ENCODE measurements around the gene CAMTA1.
"Not testable (repeated sequence)": the region's sequence is repeated elsewhere in the genome, so short reads cannot be mapped to it uniquely, and the experiment has no call there.

The CAMTA1 gene

DNA sequence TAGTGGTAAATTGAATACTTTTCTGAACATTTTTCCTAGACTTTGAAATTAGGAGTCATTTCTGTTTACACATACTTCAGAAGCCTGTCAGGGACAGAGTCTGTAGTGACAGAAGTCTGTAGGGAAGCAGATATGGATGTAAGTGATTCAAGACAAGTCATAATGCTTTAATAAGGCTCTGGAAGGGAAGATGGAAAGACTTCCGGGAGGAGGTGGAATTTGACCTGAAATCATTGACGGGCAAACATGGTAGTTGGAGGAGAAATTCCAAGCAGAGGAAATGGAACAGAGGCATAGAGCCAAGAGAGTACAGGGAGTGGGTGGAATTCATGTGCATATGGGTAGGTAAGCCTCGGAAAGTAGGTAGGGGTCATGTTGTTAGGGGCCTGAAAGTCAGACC, 22.5 kb downstream of the CAMTA1 start:
- H3K27ac ChIP-seq: no peak overlapping the region
- no peak for DNase-seq (ENCODE audit: low read depth, low spot score)

DNA sequence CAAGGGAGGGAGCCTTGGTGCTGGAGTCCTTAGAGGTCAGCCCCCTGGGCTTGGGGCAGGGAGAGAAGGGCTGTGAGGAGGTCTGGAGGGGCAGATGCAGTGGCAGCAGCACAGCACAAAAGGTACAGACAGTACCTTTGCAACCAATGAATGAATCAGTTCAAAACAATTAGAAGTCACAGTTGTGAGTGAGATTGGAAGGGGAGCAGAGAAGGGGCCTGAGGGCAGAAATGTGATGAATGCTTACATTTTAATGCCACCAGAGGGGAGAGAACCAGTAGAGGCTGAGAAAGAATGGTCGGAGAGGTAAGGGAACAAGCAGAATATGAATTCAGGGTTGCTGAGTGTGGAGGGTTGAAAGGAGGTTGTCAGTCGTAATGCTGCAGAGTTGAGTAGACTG, 24.2 kb downstream of the CAMTA1 start:
- H3K27ac ChIP-seq: no peak overlapping the region
- no peak for DNase-seq (ENCODE audit: low read depth, low spot score)

DNA sequence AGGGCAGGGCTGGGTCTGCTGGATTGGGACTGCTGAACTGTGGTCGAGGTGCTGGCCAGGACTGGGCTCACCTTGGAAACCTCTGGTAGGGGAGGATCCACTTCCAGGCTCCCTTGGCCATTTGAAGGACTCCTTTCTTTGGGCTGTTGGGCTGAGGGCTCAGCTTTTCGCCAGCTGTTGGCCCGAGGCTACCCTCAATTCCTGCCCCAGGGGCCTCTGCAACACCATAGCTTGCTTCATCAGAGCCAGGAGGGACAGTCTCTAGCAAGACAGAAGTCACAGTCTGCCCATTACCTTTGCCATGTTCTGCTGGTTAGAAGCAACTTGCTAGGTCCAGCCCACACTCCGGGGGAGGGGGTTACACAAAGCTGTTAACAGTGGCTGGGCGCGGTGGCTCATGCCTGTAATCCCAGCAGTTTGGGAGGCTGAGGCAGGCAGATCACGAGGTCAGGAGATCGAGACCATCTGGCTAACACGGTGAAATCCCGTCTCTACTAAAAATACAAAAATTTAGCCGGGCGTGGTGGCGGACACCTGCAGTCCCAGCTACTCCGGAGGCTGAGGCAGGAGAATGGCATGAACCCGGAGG, 25.0 kb downstream of the CAMTA1 start:
- DNase-seq (ENCODE audit: low read depth, low spot score); H3K27ac ChIP-seq: not testable (repeated sequence)

DNA sequence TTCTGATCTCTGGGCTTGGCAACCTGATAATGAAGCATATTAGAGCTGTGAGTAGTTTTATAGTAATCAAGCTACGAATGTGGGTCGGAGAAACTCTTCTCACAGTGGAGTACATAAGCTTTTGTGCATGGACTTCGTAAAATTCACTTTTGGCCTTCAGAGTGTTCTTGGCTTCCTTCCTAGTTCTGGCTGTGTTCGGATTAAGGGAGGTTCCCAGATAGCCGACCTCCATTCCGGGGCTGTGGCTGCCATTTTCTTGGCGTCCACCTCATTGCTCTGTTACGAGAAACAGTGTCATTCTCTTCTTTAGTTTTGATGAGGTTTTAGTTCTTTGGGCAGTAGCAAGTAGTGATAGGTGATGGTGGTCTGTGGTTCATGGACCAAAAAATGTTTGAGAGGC, 26.3 kb downstream of the CAMTA1 start:
- H3K27ac ChIP-seq: no peak overlapping the region
- no peak for DNase-seq (ENCODE audit: low read depth, low spot score)

DNA sequence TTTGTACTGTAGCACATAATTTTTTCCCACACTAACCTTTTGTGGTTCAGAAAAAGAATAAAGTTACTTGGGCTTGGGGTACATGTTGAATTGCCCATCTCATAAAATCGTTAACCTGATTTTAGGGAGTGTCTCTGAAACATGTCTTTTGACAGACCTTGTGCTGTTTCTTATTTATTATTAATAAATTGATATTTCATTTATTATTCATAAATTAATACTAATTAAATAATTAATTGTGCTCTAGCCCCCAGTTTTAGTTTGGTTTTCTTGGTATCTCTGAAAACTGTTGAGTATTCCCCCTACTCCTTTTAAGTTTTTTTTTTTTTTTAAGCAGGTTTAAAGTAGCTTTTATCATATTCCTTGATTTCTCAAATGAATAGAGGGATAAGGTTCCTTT, 27.9 kb downstream of the CAMTA1 start:
- no peak for DNase-seq (ENCODE audit: low read depth, low spot score)

DNA sequence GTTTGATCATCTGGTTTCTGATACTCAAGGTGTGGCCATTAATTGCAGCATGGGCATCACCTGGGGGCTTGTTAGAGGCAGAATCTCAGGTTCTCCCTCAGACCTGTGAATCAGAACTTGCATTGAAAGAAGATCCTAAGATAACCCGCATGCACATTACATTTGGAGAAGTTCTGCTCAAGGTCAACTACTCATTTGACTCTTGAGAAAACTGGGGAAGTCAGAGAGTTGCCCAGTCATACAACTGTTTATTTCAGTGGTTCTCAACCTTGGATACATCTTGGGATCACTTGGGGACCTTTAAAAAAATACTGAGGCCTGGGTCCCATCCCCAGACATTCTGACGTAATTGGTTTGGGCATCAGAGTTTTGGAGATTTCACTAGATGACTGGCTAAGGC, 30.5 kb downstream of the CAMTA1 start:
- no peak for DNase-seq (ENCODE audit: low read depth, low spot score)

More for the DNA sequence above, 27.9 kb downstream of the CAMTA1 start:
- H3K27ac ChIP-seq: no peak overlapping the region

DNA sequence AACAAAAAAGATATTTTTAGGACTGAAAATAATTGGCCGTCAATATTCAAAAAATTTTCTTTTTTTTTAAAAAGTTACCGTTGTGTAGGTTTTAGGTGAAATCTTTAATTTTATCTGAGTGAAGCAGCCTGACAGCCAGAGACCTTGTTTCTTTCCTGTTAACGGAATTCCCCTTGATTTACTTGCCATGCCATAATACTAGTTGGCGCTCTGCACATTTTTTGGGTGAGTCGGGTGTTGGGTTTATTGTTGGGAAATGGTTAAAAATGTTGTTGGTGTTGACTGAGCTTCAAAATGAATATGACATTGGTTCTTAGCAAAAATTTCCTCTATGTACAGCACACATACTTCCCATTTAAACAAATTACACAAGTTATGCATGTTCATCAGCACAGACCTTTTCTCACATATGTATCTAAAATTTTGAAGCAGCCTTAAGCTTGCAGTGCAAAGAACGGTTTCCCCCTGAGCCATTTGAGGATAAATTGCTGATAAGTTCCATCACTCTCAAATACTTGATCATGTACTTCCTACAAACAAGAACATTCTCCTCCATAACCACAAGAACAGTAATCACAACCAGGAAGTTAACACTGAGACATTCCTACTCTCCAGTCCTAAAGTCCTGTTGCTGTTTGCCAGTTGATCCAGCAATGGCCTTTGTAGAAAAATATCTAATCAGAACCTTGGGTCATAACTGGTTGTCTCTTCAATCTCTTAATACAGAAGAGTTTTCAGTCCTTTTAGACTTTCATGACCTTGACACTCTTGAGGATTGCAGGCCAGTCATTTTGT, 34.2 kb downstream of the CAMTA1 start:
- H3K27ac ChIP-seq: no peak overlapping the region
- DNase-seq (ENCODE audit: low read depth, low spot score): no peak

More for the DNA sequence above, 30.5 kb downstream of the CAMTA1 start:
- no peak overlapping the region for H3K27ac ChIP-seq

DNA sequence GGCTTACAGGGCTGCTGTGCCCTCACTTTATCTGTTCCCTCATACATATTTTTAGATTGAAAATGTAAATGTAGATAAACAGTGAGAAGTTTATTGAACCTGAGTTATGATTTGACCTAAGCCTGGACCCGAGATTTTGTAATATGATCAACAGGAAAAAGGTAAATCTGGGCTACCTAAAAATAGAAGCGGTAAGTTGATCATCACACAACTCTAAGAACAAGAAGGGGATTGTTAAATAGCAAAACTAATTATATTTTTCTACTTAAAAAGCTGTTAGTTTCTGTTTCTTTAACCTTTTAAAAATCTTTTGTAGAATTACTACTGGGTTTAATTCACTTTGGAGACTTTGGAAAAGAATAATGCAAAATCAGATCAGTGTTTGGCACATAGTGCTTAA, 35.6 kb downstream of the CAMTA1 start:
- no peak overlapping the region for H3K27ac ChIP-seq
- DNase-seq (ENCODE audit: low read depth, low spot score): no peak

DNA sequence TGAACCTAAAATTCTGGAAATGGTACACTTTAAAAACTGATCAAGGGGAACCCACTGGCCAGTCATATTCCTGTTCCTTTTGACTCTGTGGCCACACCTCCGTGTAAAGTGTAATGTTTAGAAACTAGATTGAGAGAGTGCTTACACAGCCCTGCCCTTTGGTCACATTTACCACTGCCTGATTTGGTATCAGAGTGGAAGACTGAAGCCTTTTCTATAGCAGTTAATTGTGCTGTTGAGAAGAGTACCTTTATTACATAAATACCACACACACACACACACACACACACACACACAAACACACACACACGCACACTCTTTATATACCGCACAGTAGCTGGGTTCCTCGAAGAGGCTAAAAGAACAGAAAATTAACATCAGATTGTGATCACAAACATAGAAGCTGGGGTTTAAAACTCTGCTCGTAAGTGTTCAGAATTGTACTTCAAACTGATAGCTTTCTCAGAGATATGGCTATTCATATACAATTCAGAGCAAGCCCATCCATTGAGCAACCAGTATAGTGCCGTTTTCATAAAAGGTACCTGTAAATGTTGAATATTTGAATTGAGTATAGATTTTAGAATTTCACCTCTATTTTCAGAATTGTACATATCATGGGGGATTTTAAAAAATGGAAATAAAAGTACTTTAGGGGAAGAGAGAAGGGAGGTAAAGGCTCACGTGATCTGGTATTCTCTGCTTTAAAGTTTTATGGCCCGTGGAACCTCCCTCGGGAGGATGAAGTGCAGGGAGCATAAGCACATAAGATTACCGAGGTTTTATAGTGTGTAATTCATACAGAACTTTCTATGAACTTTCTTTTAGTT, 37.5 kb downstream of the CAMTA1 start:
- DNase-seq (ENCODE audit: low read depth, low spot score): no peak
- H3K27ac ChIP-seq: no peak overlapping the region

DNA sequence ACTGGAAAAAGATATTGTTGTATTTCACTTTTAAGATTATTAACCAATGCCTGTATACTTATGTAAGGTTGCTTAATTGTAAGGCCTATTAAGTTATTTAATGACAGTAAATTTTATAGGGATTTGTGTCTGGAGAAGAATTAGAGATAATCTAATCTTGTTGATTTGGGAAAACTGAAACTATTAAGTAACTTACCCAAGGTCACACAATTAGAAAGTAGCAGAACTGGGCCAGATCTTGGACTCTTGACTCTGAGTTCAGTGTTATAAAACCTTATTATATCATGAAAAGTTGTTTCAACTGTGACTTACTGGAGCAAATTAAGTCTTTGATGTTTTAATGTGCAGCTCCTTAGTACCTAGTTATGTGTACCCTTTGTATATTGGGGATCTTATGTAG, 38.5 kb downstream of the CAMTA1 start:
- DNase-seq (ENCODE audit: low read depth, low spot score): no peak
- H3K27ac ChIP-seq: no peak overlapping the region

DNA sequence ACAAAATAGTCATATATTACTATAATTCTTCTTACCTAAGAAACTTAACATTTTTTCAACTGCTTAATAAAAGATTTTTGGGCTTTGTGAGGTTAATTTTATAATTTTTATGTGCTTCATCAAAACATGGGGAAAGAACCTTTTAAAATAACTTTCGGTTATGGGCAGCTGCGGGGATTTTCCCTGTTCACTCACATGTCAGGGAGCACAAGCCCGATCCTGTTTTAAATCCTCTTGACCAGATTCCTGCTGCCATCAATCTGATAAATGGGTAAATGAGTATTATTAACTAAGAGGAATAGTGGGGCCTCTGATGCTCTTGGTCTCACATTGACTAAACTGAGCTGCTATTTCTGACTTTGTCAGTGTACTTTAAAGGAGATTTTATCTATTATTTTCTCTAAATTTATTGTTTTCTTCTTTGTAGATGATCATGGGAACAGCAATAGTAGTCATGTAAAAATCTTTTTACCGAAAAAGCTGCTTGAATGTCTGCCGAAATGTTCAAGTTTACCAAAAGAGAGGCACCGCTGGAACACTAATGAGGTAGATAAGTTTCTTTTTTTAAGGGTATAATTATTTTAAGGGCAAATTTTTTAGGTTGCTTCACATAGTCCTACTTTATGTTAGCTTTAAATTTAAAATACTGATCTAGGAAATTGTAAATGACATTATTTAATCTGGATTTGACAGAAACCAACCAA, 39.6 kb downstream of the CAMTA1 start:
- DNase-seq (ENCODE audit: low read depth, low spot score): no peak
- no peak overlapping the region for H3K27ac ChIP-seq

DNA sequence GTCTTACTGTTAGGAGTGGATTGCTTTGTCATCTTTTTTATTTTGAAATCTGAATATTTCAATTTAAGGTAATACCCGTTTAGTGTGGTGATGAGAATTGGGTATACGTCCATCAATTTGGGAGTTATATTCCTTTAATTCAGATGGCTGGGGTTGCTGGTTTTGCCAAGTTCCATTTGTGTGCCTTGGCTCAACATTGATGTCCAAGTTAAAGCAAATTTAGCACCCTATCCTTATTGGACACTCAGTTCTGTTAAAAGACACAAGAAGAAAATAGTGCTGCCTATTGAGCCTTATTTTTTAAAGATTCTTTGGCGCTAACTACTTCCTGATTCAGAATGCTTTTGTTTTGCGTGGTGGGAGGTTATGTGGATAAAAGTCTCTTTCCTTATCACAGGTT, 40.6 kb downstream of the CAMTA1 start:
- DNase-seq (ENCODE audit: low read depth, low spot score): no peak
- H3K27ac ChIP-seq: no peak overlapping the region

DNA sequence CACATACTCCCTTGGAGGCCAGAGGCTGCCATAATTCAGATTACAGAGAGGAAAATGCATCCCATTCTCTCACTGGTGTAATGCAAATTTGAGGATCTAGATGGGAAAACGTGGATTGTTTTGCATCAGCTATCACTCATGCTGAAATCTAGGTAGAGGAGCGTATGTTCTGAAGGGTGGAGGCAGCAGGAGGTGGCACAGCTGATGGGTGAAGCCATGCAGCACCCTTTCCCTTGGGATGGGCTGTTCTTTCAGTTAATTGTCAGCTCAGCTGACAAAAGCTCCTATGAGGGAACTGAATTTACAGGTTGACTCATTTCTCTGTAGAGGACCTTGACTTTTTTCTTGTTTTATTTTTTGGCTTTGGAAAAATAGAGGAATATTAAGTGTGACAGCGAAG, 41.8 kb downstream of the CAMTA1 start:
- no peak for DNase-seq (ENCODE audit: low read depth, low spot score)
- no peak overlapping the region for H3K27ac ChIP-seq

DNA sequence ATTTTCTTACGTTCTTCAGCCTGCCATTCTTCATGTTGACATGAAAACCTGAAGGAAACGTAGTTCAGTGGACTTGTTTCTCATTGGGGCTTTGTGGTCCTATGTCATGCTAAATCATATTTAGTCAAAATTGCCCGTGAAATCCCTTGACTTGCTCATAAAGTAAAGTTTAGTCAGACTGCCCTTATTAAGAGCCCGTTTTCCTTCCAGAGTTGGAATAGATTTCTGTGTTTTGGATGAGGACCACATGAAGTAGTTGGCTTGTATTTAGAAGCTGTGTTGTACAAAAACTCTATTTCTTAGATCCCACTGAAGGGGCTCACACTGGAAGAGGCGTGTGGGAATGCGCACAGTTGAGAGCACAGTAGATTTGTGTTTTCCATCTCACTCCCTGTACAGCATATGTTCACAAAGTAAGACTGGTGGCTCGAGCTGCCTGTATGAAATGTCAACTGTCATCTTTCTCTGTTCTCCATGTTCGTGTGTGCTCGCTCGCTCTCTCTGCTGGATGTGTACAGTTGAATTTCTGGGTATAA, 42.4 kb downstream of the CAMTA1 start:
- H3K27ac ChIP-seq: no peak overlapping the region
- no peak for DNase-seq (ENCODE audit: low read depth, low spot score)

DNA sequence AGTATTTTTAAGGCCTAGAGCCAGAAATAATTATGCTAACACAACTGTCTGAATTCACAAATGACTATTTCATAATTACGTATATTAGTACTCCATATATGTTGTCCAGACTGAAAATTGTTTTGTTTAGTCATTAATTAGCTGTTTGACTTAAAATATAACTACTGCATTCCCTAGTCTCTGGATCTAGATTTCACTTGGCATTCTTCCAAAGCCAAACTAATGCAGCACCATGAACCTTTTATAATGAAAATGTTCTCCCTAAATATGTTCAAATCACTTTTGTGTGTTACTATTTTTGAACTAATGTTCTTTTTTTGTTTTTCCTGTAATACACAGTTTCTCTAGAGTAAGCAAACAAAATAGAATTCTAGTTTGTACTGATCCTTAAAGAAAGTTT, 46.1 kb downstream of the CAMTA1 start:
- DNase-seq (ENCODE audit: low read depth, low spot score): no peak
- H3K27ac ChIP-seq: no peak overlapping the region

DNA sequence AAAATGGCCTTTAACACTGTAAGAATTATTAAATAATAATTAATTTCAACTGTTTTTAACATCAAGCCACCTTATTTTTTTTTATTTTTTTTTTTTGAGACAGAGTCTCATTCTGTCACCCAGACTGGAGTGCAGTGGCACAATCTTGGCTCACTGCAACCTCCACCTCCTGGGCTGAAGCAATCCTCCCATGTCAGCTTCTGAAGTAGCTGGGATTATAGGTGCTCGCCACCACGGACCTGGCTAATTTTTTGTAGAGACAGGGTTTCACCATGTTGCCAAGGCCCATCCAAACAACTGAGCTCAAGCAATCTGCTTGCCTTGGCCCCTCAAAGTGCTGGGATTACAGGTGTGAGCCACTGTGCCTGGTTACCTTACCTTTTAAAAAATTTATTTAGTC, 46.8 kb downstream of the CAMTA1 start:
- H3K27ac ChIP-seq; DNase-seq (ENCODE audit: low read depth, low spot score): not testable (repeated sequence)

DNA sequence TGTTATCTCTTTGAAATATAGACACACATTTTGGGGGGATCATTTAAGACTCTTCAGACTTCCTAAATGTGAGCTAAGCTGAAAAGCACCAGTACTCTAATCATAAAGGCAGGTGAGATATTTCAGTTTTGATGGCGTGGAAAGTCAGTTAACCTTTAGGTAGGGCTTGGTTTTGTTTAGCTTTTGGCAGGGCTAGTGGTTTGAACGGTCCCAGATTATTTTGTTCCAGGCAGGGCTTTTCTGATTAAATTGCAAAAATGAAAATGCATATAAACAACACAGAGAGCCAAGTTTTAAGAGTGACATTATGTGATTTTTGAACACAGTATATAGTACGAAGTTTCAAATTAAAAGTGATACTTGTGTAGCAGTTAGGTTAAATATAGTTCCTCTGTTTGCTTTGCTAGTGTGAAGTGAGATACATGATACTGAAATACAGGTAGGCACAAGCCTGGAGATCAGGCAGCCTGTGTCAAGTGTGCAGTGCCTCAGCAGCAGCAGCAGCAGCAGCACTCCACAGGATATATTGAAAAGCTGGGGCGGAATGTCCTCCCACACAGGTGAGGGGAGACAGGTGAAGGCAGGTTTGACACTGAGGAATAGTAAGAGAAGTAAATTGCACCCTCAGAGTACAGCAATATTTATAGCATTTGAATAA, 47.4 kb downstream of the CAMTA1 start:
- H3K27ac ChIP-seq: no peak overlapping the region
- DNase-seq (ENCODE audit: low read depth, low spot score): no peak

DNA sequence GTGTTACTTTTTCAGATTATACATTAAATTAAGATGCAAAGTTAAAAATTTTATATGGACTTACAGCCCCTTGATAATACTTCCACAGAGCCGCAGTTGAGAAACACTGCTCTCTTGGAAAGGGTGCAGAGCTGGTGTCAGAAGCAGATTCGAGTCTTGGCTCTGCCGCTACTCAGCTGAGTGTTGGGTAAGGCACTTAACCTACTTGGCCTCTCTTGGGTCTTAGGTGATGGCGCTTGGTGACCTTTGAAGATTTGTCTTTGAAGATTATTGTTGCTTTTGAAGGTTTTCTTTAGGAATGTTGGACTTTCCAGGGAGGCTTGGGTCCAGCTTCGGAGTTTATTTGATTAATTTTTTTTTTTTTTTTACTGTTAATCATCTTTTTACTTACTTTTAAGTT, 48.5 kb downstream of the CAMTA1 start:
- no peak overlapping the region for H3K27ac ChIP-seq
- DNase-seq (ENCODE audit: low read depth, low spot score): no peak

DNA sequence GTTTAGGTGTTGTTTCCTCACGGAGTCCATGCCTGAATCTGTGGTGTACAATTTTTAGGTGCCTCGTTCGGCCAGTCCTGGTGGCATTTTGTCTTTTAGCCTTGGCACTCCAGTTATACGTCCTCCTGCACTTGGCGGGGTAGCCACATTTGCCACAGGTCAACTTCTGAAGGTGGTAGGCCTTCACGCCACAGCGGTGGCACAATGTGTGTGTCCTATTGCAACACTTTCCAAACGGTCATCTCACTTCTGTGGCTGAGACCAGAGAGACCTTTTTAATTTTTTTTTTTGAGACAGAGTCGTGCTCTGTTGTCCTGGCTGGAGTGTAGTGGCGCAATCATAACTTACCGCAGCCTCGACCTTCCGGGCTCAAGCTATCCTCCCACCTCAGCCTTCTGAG, 49.1 kb downstream of the CAMTA1 start:
- no peak for DNase-seq (ENCODE audit: low read depth, low spot score)
- no peak overlapping the region for H3K27ac ChIP-seq

DNA sequence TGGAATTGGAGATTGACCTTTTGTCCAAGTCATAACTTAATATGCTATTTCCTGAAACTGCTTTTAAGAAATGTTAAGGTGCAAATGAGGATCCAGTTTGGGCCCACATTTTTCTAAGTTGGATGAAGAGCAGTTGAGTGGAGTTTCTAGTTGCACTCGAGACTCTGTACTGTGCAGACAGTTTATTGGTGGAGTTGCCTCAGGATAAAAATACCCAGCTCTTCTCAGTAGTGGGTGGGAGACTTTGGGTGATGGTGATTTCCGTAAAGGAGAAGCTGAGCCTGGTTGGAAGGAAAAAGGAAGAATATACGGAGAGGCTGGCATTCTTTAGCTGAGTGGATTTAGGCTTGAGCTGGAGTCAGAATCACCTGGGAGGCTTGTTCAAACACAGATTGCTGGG, 49.9 kb downstream of the CAMTA1 start:
- no peak for DNase-seq (ENCODE audit: low read depth, low spot score)
- no peak overlapping the region for H3K27ac ChIP-seq
